ENCODE results near the gene ADARB2.

The ADARB2 gene

DNA sequence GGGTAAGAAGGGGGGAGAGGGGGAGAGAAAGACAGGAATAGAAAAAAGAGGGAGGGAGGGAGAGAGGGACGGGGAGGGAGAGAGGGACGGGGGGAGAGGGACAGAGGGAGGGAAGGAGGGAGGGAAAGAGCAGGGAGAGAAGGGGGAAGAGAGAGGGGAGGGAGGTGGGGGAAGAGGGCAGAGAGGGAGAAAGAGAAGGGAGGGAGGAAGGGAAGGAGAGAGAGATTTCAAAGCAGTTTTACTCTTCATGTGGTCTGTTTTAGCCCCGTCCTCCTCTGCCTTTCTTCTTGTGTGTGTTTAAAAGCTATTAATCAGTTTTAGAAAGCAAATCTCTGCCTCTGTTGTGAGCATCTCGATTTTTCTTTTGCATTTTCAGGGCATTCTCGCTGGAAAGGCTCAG, 444.2 kb downstream of the ADARB2 start:
- DNase-seq: no peak

DNA sequence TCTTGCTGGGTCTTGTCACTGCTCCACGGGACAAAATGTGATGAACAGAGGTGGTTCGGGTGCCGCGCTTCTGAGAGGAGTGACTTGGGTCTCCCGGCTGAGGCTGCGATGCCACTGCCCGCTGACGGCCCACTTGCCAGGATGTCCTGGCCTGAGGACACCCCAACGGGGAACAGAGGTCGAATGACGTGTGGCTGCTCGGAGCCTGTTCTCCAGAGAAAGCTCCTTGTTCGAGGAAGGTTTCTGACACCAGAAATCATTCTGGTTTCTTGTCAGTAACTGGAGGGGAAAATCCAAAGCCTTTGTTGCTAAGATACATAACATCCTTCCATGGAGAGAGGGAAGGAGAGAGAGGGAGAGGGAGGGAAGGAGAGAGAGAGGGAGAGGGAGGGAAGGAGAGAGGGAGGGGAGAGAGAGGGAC, 444.7 kb downstream of the ADARB2 start:
- DNase-seq: no peak

DNA sequence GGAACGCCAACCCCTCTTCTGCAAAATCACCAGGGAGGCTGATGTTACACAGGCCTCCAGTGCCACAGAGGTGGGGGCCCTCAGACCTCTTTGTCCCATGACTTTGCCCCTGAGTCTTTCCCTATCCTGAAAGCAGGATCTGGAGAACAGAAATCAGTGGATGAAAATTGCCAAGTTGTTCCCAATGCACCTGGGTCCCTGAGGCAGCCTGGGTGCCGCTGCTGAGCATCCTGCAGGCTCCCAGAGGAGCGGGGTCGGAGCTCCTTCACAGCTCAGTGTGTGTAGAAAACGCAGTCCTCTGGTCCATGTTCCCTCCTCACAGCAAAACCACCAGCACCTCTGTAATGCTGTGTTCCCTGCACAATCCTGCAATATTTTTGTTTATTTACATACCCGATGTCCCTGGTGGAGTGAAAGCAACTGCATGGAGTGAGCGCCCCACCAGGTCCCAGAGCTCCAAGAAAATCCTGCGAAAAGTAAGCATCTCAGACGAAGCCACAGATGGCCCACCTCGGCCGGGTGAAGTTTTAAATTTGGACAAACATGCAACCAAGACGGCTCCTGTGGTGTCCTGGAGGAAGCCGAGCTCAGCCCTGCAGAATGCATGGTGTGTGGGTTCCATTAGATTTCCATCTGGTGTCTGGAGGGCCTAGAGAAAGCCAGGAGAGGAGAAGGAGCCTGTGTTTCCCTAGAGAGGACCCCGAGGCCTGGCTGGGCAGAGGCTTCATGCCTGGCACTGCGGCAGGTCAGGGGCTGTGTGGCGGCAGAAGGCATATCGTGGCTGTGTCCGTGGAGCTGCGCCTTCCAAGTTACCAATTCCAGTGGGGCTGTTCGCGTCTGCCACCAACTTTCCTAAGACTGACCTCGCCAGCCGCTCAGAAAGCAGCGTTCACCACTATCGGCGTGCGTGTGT, 445.9 kb downstream of the ADARB2 start:
- DNase-seq: no peak

DNA sequence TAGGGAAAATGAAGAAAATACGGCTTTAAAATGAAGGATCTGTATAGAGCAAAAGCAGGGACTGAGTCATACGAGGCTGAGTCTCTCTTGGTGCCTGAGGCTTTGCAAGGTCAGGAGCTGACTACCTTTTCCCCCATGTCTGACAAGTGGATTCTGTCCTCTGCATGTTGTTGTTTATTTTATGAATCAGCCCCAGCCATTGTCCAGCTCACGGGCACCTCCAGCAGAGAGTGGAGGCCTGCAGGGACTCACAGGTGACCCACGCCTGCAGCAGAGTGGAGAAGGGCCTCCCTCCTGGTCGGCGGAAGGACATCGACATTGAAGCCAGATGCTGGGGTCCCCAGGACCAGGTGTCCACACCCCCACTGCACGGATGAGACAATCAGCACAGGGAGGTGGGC, 447.3 kb downstream of the ADARB2 start:
- DNase-seq: no peak

DNA sequence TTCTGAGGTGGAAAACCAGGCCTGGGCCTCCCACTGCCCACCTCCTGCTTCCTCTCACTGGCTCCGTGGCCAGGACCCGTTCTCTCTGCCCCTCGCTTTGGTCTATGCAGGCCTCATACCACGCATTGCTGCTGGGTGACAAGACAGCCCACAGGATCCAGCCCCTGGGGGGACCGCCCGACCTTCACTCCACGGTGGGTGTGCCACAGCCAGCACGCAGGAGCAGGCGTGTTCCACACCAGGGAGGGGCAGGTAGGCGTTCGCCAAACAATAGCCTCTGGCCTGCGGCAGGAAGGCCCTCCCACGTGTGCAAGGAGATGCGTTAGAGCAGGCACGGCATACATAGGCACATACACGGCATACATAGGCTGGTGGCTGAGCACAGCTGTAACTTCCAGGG, 447.7 kb downstream of the ADARB2 start:
- DNase-seq: no peak

DNA sequence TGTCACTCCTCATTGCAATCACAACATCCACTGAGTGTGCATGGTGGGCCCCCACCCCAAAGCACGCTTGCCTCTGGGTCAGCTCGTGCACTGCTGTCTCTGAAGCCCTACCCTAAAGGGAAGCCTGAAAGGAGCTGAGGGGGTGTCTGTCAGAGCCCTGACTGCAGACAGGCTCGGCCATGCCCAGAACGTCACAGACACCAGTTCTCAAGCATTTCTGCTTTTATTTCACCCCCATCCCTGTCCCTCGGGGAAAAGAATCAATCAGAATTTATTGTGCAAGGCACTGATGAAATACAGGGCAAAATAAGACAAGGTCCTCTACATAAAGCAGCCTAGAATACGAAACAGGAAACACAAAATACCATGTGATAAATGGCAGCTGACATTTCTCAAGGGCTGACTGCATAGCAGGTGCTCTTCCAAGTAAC, 449.3 kb downstream of the ADARB2 start:
- DNase-seq: no peak

DNA sequence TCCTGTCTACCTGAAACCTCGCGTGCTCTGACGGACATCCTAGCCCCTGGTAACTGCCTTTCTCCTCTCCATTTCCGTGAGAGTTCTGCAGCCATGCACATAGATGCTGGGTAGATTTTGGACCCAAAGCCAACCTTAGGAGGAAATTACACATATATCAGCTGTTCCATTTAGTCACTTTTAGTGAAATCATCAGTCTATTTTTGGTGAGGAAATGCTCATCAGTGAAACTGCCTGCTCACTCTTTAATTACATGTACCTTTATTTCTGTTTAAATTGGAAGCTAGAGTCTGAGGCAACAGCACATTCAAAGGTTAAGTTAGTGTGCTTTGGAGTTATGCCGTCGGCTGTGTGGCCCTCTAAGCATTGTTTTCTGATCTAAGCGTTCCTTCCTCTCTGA, 449.8 kb downstream of the ADARB2 start:
- no peak for DNase-seq

DNA sequence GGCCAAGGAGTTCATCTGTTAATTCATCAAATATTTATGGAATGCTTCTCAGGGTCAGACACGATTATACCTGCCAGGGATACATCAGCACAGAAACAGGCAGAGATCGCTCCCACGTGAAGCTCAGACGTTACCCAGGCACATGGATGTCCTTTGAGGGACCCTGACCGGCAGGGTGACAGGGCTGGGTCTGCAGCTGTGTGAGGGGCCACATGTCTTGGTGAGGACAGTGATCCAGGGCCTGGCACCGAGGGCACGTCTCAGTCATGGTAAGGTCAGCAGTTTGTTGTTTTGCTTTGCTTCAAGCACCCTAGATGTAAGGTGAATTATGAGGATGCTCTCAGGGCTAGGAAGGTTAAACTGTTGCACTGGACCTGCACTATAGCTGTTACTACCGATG, 453.2 kb downstream of the ADARB2 start:
- no peak for DNase-seq

DNA sequence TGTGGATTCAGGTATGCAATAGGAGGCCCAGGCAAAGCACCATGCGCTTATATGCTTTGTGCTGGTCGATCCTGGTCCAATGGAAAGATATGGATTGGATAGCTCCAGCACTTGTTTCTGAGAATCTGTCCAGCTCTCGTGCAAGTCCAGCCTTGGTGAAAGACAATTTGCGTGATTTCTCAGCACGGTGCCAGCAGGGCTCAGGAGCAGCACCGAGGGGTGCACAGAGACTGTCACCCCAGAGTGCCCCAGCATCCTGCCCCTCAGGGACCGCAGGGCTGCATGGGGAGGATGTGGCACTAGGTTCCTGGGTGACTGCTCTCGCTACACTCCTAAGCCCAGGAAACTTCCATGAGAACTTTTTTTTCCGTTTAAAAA, 455.9 kb downstream of the ADARB2 start:
- no peak for DNase-seq

DNA sequence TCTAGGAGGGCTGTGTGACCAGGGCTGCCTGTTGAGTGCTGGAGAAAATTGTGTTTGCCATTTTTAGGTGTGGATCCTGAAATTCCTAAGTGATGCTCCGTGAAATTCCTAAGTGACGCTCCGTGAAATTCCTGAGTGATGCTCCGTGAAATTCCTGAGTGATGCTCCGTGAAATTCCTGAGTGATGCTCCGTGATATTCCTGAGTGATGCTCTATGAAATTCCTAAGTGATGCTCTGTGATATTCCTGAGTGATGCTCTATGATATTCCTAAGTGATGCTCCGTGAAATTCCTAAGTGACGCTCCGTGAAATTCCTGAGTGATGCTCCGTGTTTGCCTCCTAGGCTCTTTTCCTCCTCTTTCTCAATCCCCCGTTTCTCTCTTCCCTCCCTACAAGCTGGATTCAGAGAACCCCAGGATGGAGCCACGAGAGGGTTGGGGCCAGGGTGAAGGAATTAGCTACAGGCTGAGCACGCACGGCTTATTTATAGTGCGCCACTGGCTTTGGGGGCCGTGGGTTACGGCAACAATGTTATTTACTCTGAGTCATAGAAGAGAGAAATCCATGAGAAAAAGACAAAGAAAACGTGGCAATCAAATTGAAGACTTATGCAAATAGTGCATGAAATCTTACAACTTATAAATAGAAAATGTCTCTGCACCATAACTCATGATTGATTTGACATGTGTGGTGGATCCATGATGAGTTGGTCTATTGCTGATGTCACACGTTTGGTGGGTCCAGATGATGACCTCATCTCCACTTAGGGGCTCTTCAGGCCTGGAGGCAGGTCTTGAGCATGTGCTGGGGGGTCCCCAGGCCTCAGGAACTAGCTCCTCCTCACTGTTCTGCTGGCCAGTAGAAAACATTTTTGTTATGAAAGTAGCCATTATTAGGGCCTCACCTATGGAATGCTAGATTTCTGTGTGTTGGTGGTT, 456.6 kb downstream of the ADARB2 start:
- no peak for DNase-seq

DNA sequence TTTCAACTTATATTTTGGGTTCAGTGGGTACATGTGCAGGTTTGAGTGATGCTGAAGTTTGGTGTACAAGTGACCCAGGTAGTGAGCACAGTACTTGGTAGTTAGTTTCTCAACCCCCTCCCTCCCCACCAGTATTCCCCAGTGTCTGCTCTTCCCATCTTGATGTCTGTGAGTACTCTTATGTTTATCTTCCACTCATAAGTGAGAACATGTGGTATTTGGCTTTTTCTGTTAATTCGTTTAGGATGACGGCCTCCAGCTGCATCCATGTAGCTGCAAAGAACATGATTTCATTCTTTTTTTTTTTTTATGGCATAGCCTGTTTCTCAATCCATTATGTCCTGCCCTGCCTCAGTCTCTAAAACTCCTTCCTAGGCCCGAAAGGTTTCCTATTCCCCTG, 459.0 kb downstream of the ADARB2 start:
- no peak for DNase-seq

DNA sequence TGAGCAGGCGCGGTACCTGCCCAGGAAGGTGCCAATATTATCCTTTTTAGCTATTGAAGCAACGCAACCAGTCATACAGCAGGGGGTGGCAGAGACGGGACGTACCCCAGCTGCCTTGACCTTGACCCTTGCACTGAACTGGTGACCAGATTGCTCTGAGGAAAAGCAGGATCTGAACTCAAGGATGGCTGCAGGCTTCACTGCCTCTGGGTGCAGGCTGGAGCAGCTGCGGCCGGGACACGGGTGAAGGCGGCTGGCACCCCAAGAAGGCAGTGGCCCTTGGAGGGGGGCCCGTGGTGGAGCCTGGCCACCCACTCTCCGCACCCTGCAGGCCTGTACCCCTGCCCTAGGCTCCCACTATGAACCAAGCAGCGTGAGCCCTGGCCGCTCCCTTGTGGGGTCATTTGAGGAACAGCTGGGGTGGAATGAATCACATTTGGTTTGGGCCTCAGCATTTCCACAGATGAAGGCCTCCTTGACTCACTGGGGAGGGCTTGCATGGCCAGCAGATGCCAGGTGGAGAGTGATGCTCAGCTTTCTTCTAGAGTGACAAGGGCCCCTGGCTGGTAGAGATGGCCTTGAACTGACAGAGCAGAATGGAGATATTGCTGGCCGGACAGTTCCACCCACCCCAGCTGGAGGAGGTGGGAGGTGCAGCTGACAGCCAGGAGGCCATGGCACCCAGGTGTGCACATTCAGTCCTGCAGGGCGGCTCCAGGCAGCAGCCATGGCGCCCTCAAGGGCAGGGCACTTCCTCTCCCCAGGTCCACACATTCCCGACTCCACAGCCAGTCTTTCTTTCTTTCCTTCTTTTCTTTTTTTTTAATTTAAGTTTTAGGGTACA, 462.4 kb downstream of the ADARB2 start:
- no peak for DNase-seq

DNA sequence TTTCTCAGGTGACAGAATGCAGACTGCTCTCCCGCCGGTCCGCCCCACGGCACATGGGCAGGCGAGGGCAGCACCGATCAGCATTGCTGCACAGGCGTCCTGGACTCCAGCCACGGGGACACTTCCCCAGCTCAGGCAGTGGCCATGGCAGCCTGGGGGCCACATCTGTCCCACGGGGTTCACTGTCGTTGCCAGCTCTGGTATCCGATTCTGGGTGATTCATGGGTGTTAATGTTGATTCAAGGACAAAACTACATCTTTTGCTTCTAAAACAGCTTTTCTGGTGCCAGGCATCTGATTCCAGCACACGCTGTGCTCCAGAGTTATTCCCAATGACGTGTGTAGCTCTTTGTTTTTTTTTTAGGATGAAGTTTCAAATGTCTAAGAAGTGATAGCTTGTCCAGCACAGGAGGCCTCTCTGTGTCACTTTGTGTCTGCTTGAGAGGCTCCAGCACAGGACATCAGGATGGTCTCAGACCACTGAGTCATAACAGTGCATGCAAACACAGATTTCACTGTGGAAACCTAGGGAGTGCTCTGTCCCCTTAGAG, 463.1 kb downstream of the ADARB2 start:
- no peak for DNase-seq

DNA sequence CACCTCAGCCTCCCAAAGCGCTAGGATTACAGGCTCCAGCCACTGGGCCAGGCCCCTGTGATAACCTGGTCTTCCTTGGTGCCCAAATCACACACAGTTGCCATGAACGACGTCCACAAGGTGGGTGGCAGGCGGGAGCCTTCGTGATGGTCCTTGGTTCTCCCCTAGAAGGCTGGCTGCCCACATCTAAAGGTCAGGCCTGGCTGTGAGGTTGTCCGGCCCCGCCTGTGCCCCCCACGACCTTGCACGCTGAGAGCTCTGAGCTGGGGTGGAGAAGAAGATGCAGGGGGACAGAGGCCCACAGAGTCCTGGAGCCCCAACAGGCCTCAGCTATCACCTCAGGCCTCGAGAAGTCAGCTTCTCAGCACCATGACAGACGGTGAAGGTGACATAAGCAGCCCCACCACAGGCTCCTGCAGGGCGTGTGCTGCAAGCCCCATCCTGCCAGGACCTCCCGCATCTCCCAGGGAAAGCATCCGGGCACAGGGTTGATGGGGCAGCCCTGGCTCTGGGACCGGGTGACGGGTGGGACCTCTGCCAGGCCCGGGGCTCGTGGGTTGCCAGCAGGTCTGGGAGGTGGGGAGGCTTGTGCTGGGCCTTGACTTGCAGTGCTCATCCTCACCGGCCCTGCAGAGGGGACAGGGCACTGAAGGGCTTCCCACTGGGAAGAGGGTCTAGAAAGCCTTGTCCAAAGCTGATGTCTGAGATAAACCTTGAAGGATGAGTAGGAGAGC, 463.8 kb downstream of the ADARB2 start:
- no peak for DNase-seq

DNA sequence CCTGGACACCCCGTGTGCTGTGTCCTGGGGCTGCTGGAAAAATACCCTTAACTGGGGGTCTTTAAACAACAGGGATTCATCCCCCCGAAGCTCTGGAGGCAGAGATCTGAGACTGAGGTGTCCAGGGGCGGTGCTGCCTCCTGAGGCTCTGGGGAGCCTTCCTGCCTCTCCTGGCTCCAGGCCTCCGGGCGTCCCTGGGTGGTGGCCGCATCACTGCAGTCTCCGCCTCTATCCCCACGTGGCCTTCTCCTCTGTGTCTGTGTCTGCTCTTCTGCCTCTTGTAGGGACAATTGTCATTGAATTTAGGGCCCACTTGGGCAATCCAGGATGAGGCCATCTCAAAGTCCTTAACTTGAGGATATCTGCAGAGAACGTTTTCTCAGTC, 464.6 kb downstream of the ADARB2 start:
- no peak for DNase-seq

DNA sequence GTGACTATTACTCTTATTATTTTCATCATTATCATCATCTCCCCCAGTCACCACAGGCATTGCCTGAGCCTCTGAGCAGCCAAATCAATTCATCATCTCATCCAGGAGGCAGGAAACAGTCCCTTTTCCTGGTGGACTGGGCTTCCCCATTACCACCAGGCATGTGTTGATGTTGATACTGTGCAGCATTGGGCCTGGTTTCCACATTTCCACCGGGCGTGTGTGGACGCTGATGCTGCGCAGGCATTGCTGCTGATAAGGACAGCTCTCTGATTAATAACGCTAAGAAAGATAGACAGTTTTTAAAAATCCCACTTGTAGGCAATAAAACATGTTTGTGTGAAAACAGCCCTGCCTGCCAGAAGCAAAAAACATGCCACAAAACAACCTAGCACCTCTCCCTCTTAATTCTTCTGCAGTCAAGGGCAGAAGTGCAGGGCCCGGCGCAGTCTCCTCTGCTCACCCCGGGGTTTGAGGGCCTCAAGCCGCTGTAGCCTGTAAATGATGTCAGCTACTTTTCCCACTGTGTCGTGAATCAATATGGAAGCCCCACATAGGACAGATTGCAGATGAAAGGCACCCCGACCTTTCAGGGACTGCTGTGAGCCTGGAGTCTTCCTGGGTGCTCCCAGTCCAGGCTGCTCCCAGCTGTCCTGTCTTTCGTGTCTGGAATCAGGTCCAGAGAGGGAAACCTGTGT, 465.1 kb downstream of the ADARB2 start:
- no peak for DNase-seq

DNA sequence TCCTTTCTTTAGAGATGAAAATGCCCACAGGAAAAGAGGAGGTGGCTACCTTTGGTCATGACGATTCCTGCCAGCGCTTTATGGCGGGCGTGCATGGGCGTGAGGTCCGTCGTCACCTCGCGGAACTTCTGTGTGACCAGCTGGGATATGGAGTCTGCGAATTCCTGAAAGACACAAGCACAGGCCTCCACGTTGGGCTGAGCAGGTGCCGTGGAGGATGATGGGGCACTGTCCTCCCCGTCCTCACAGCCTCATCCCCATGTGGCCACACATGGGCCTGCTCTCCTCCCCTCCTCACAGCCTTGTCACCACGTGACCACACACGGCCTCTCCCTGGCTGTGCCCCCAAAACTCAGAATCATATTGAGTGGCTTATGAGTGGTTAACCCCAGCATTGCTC, 466.4 kb downstream of the ADARB2 start:
- DNase-seq: no peak

DNA sequence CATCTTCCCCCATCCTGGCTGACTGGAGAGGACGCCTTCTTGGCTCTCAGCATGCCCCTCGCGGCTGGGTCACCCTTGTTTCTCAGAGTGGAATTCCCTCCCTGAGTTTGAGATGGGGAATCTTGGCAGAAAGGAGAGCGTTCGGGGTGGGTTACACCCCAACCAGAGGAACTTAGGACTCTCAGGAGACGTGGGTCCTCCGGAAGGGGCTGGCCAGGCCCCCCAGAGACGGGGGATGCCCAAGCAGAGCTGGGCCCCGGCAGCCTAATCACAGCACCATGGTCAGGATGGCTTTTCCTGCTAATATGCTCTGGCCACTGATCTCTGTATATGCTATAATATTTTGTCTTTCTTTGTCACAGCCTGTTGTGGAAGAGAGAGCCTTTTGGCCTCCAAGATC, 466.8 kb downstream of the ADARB2 start:
- DNase-seq: no peak

DNA sequence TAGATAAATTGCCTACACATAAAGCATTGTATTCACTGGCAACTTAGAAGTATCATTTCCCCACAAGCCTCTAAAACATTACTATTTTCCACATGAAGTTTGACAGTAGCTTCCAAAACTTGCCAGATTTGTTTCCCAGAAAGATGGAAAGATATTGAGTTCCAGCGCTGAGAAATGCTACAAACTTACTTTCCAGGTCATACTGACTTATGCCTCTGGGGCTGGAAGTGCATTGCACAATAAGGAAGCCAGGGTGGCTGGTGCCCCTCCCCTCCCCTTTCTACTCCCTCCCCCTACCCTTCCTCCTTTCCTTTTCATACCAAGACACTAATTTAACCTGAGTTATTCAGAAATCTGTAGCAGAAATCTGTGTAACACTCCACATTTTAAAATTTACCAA, 468.5 kb downstream of the ADARB2 start:
- no peak for DNase-seq

DNA sequence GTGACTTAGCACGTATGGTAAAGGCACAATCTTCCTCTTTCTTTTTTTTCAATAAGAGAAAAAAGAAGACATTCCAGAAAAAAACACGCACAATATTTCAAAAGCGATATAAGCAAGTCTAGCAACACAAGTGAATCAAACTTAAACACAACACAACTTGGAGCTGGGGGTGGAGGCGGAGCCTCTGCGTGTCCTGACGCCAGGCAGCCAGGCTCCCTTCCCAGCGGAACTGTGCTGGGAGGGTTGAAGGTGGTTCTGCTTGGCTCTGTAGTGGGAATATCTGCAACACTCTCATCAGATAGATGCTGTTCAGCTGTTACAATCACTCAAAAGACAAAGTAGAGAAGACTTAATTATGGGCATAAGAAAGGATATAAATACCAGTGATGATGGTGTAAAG, 469.8 kb downstream of the ADARB2 start:
- DNase-seq: no peak

DNA sequence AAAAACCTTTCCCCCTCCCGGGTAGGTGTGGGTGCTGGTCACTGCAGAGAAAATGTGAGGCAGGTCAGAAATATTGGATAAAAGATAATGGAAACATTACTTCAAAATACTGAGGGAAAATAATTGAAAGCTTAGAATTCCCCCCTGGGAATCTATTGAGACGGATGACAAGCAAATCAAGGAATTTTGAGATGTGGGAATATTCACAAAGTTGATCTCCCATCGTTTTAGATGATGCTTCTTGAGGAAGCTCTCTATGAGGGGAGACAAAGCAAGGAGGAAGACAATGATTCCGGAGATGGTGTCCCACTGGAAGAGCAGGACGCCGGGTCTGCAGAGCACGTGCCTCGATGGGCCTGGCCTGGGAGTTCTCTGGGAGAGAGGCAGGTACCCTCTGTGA, 470.2 kb downstream of the ADARB2 start:
- no peak for DNase-seq
